GM19240 (cell line): ENCODE measurements around the gene NSL1.
"Not testable (repeated sequence)": the region's sequence is repeated elsewhere in the genome, so short reads cannot be mapped to it uniquely, and the experiment has no call there.

Experiments used
- DNase-seq: peaks from one replicate; pipeline ENCODE4 v3.0.0; 2011; ENCODE audit warnings: low spot score; ENCODE audit not compliant: insufficient read length

The NSL1 gene

DNA sequence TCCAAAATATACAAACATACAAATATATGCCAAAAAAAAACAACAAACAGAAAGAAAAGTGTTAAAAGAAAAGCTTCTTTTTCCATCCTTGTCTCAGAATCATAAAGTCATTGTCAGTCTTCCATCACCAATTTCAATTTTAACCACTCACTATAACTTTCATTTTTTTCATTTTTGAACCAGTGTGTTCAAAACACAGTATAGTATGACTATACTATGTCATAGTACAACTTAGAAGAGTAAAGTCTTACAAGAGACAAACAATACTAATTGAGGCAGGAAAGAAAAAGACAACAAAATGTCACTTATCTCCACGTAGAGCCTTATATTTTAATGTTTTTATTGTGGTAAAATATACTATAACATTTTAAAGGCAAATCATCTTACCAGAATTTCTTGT lies 7.6 kb downstream of the NSL1 start:
- no peak for DNase-seq

DNA sequence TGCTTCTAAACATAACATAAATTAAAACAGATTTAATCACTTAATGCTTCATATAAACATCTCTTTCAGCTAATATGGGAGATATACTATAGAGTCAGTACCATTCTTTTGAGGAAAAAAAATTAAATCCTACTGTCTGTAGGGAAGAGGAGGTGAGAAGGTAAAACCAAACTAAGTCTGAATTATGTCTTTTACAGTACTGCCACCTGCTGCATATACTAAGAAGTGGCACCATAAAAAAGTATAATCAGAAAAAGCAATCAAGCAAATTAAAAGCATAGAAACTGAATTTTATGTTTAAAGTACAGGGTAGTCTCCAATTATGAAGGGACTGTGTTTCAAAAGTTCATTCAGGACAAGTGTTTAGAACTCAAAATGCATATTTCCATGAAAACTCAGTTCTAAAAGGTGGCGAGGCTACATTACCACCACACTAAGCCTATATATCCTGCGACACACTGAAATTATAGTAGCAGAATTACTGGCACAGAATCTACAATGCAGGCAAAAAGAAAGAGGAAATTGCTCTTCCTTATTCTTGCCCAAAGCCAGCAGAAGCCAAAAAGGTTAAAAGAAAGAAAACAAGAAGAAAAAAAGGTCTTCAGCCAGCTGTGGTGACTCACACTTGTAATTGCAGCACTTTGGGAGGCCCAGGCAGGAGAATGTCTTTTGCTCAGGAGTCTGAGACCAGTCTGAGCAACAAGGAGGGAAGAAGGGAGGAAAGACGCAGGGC lies 9.0 kb downstream of the NSL1 start:
- DNase-seq = no peak

DNA sequence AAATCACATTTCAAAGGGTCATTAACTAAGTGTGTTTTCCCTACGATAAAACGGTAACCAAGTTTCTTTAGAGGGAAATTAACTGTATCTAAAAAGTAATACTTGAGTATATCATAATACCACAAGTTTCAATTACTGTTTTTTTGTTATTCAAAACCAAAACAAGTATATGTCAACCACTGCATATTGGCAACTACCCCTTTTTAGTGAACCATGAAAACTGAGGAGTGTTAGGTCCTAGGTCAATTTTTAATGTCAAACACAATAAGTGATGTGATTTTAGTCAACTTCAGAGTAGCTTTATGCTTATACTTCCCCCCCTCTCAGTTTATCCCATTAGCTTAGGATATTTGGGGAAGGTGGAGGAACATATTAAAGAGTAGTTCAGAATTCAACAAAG lies 10.4 kb downstream of the NSL1 start:
- DNase-seq = no peak

DNA sequence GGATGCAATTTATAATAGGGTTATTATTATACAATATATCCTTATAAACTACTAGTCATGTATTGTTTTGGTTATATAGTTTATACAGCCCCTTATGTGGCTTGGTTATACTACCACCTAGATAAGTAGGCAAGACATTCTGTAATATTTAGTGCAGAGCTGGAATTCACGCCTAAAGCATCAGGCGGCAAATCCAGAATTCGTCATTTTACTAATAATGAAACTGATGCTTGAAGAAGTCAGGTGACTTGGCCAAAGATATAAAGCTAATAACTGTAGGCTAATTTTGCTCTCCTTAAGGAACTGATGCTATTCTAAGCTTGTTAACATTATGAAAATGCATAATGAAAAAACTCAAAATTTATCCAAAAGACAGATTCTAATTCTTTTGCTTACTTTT lies 10.8 kb downstream of the NSL1 start:
- no peak for DNase-seq

DNA sequence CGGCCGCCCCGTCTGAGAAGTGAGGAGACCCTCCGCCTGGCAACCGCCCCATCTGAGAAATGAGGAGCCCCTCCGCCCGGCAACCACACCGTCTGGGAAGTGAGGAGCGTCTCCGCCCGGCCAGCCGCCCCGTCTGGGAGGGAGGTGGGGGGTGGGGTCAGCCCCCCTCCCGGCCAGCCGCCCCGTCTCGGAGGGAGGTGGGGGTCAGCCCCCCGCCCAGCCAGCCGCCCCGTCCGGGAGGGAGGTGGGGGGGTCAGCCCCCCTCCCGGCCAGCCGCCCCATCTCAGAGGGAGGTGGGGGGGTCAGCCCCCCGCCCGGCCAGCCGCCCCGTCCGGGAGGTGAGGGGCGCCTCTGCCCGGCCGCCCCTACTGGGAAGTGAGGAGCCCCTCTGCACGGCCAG lies 12.5 kb downstream of the NSL1 start:
- DNase-seq = not testable (repeated sequence)

DNA sequence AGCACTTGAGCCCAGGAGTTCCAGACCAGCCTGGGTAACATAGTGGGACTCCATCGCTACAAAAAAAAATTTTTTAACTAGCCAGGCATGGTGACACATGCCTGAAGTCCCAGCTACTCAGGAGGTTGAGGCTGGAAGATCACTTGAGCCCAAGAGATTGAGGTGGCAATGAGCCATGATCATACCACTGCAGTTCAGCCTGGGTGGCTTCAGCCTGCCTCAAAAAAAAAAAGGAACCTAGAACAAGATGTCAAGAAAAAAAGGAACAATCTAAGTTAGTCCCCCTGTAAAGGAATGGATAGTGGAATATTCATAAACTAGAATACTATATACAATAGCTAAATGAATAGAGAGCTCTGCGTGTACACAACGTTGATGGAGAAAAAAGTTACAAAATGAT lies 14.4 kb downstream of the NSL1 start:
- no peak for DNase-seq

DNA sequence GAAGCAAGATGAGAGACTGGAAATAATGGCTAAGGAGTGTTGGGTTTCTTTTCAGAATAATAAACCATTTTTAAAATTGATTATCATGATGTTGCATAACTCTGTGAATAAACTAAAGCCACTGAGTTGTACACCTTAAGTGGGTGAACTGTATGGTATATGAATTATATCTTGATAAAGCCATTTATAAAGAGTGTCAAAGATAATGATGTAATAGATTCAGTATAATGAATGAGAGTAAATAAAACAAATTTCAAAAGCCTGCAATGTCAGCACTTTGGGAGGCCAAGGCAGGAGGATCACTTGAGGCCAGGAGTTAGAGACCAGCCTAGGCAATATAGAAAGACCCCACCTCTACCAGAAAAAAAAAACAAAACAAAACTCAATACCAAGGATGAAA lies 16.3 kb downstream of the NSL1 start:
- no peak for DNase-seq

DNA sequence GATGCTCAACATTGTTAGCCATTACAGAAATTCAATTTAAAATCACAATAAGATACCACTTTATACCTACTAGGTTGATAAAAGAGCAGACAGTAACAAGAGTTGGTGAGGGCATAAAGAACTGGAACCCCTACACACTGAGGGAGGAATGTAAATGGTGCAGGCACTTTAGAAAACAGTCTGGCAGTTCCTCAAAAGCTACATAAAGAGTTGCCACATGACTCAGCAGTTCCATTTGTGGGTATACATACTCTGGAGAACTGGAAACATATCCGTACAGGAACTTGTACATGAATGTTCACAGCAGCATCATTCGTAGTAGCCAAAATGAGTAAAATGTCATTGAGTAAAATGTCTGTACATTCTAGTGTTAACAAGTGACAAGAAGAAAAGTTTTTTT lies 17.0 kb downstream of the NSL1 start:
- no peak for DNase-seq

DNA sequence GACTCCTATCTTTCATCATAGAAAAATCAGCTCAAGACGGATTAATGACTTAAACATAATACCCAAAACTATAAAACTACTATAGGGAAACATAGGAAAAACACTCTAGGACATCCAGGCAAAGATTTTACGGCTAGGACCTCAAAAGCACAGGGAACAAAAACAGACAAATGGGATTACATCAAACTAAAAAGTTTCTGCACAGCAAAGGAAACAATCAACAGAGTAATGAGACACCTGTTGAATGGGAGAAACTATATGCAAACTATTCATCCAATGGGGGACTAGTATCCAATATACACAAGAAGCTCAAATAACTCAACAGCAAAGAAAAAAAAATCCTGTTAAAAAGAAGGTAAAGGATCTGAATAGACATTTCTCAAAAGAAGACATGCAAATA lies 18.6 kb downstream of the NSL1 start:
- no peak for DNase-seq

DNA sequence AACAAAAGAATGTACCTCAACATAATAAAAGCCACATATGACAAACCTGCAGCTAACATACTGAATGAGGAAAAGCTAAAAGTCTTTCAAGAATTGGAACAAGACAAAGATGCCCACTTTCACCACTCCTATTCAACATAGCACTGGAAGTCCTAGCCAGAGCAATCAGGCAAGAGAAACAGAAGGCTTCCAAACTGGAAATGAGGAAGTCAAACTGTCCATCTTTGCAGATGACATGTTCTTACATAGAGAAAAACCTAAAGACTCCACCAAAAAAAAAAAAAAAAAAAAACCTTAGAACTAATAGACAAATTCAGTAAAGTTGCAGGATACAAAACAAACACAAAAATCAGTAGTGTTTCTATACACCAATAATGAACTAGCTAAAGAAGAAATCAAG lies 20.2 kb downstream of the NSL1 start:
- no peak for DNase-seq

DNA sequence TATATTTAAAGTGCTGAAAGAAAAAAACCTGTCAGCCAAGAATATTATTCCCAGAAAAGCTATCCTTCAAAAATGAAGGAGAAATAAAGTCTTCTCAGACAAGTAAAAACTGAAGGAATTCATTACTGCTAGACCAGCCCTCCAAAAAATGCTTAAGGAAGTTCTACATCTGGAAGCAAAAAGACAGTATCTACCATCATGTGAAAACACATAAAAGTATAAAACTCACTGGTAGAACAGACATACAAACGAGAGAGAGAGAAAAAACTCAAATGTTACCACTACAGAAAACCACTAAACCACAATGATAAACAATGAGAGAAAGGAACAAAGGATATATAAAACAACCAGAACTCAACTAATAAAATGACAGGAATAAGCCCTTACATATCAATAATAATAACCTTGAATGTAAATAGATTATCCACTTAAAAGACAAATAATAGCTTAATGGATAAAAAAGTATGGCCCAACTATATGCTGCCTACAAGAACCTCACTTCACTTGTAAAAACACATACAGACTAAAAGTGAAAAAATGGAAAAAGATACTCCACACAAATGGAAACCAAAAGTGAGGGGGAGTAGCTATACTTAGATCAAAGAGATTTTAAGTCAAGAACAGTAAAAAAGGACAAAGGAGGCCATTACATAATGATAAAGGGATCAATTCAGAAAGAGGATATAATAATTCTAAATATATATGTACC lies 22.0 kb downstream of the NSL1 start:
- no peak for DNase-seq

DNA sequence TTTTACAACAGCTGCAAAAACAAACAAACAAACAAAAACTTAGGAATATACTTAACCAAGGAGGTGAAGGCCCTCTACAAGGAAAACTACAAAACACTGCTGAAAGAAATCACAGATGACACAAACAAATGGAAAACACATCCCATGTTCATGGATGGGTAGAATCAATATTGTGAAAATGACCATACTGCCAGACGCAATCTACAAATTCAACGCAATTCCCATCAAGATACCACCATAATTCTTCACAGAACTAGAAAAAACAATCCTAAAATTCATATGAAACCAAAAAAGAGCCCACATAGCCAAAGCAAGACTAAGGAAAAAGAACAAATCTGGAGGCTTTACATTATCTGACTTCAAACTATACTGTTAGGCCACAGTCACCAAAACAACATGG lies 24.8 kb downstream of the NSL1 start:
- not testable (repeated sequence) for DNase-seq

DNA sequence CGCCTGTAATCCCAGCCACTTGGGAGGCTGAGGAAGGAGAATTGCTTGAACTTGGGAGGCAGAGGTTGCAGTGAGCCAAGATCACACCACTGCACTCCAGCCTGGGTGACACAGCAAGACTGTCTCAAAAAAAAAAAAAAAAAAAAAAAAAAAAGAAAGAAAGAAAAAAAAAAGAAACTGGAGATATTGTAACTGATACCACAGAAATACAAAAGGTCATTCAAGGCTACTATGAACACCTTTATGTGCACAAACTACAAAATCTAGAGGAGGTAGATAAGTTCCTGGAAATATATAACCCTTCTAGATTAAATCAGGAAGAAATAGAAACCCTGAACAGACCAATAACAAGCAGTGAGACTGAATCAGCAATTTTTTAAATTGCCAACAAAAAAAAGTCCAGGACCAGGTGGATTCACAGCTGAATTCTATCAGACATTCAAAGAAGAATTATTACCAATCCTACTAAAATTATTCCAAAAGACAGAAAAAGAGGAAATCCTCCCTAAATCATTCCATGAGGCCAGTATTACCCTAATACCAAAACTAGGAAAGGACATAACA lies 26.8 kb downstream of the NSL1 start:
- not testable (repeated sequence) for DNase-seq

DNA sequence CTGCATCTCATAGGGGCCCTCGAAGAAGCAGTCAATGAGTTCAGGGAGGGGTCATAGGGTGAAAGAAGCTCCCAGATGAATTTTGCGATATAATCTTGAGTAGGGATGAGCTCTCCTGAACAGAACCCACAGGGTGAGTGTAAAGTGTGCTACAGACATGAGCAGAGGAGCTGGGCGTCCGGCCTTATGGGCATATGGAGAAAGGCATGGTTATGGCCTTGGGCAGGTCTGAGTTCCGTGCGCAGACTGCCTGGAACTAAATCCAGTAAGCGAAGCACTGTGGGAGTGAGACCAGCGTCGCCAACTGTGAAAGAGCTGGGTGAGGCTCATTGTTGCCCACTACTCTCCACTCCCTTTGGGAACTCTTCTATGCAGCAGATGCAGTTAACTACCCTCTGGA lies 28.7 kb downstream of the NSL1 start:
- DNase-seq = no peak

DNA sequence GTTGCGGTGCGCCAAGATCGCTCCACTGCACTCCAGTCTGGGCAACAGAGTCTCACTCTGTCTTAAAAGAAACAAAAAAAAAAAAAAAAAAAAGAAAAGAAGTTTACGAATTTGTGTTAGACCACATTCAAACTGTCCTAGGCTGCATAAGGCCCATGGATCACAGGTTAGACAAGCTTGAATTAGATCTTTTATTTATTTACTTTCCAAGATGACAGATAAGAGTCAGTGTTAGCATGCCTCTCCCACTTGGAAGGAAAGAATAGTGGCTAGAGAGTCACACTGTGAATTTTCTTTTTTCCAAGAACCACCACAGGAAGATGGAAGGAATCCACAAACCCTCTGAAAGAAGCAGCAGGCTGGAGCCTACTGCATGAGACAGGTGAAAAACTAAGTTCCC lies 29.3 kb downstream of the NSL1 start:
- no peak for DNase-seq

DNA sequence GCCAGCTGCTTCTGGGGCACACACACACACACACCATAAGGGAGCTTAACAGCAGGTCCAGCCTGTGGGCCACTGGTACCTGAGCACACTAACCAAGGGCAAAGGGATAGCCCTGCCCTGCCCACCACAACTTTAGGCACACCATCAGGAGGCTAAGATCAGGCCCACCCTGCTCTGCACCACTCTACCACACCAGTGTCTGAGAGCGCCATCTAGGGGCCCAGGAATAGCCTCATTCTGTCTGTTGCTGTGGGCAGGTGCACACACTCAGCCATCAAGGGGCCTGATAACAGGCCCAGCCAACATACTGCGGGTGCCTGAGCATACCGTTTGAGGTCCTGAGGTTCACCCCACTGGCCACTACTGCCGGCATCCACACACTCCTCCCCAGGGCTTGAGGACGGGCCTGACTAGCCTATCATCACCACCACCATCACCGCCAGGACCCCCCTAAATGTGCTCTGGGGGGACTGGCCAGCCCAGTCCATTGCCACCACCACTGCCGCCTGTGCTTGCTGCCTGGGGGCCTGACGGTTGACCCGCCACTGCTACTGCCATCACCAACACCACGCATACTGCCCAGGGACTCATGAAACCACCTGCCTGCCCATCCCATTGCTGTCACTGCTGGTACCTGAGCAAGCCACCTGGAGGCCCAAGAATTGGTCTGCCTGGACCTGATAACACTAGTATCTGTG lies 31.3 kb downstream of the NSL1 start:
- no peak for DNase-seq

DNA sequence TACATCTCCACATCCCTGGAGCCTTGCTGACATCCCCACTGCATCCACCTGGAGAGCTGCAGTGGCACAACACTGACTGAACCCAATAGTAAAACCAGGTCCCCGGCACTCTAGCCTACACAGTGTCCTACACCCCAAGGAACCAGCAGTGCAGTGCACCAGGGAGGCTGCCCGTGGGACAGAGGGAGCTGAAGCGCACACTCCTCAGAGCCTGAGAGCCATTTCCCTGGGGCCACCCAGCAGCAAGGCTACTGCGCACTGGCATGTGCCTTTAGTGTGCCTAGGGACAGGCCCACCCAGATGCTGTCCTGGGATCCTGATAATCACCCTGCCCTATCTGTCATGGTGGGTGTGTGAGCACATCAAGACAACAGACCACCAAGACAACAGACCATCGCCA lies 31.9 kb downstream of the NSL1 start:
- DNase-seq = no peak

DNA sequence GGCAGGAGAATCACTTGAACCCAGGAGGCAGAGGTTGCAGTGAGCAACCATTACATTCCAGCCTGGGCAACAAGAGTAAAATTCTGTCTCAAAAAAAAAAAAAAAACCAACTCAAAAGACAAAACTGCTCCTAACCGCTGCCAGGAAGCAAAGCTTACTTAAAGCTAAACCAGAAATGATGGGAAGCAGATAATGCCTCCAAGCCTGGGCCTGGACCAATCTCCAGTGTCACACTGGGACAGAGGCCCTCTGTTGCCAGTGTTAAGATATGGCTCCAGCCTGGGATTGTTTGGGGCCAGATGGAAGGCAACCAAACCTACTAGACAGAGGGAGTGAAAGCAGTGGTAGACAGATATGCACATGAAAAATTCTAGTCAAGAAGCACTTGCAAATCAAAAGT lies 36.9 kb downstream of the NSL1 start:
- no peak for DNase-seq

DNA sequence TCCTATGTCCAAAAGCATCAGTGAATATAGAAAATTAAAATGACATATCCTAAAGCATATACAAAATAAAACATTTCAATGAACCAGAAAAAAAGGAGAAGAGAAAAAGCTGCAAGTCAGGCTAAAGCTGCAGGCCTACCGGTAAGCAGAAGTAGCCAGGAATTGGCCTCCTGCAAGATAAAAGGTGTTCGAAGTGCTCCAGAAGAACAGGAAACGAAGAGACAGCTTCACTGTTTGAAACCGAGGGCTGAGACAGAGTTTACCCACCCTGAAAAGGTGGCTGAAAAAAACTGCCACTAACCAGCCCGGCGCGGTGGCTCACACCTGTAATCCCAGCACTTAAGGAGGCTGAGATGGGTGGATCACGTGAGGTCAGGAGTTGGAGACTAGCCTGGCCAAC lies 37.4 kb downstream of the NSL1 start:
- DNase-seq = no peak

DNA sequence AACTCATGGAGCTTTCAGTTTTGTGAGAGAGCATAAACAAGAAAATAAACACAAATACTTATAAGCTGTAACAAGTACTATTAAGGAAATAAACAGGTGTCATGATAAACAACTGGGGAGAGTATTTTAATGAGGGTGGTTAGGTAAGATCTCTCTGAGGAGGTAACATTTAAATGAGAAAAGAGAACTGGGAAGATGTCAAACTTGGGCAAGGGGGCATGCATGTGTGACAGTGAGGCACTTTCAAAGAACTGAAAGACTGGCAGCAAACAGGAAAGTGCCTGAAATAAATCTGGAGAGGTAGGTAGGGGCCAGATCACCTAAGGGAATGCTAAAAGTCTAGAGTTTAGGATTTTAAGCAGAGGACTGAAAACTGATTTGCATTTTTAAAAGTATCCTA lies 37.8 kb downstream of the NSL1 start:
- DNase-seq = no peak

DNA sequence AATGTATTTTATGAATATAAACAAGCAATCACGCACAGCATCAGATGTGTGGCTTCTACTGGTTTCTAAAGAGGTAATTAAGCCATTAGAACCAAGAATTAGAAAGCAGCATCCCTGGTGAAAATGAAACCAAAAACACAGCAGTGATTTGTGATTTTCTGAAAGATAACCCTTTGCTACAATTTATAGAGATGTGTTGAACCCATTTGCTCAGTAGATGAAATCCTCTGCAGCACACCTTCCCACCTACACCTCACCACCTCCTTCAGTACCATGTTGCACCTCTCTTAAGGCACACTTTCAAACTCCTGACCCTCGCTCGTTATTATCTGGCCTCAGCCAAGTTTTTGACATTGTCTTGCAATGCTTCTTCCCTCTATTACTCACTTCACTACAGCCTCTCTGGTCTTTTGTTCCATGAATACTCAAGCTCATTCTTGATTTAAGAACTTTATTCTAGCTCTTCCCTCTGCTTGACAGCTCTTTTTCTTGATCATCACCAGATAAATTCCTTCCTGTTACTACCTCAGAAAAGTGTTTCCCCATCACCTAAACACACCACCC lies 38.6 kb downstream of the NSL1 start:
- no peak for DNase-seq
